ENCODE data around the gene FAM177B. TPM values are rescaled to one million over a fixed set of nuclear protein-coding genes. Genes with fewer than 3 reads are reported as not detected.

Gene FAM177B
- total RNA-seq, 2 experiments from 2014 or later = not detected

DNA sequence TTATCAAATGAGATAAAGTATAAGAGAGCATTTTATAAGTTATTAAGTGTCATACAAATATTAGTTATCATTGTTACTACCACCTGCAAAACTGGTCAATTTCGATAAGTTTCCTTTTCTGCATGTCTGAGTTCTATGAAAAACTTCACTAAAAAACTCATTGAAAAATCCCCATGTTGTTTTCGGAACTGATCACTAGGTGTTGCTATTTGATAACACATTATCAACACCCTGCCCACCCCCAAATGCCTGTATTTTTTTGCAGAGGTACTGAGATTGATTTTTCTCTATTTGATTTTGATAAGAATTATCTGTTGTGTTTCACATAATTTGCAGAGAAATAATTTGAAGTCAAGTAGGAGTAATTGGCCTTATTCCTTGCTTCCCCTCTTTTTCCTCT, 55.7 kb downstream of the FAM177B start:
- intact Hi-C loops (cut with micrococcal nuclease; ENCODE audit: unreplicated experiment) = loop anchor here (1.0 to 10.0 kb wide), 2 partner anchors 289 to 332 kb away; no protein-coding TSS in a partner anchor
- CTCF ChIA-PET (ENCODE audit: unreplicated experiment) = no interaction called here
- Histone ChIP-seq H4K20me1 (ENCODE audit: insufficient read depth, low read length) (no peaks in the 10 kb centered on the region), H3K36me3 (ENCODE audit: insufficient read depth, low read length) (no peaks in the 10 kb centered on the region), H3K9me3 (ENCODE audit: low read length) (no peaks in the 10 kb centered on the region), H3K79me2 (ENCODE audit: insufficient read depth, low read depth, low read length) (no peaks in the 10 kb centered on the region), H3K4me1 (ENCODE audit: insufficient read depth, low read length, poor library complexity, severe bottlenecking) (no peaks in the 10 kb centered on the region), H3K9me2 (ENCODE audit: insufficient read depth, low read length) (no peaks in the 10 kb centered on the region), H3K27ac (ENCODE audit: low read depth, low read length, poor library complexity, severe bottlenecking) (no peak overlapping the region), H2AFZ (ENCODE audit: low read length) (no peak overlapping the region), H3K4me3 (ENCODE audit: low read depth, low read length, poor library complexity, severe bottlenecking) (no peak overlapping the region), H3K4me2 (ENCODE audit: low read length) (no peak overlapping the region)
- BruUV-seq (replicated peaks) = no TSS peak
- DNase-seq (ENCODE audit: low spot score) = peak; percentile 20
- POLR2A ChIA-PET = no interaction called here
- TF ChIP-seq EZH2phosphoT487 (IDR thresholded peaks at IDR 0.05; ENCODE audit: borderline replicate concordance, low read depth, low read length) = no peak
- TF ChIP-seq, protein P1, sequence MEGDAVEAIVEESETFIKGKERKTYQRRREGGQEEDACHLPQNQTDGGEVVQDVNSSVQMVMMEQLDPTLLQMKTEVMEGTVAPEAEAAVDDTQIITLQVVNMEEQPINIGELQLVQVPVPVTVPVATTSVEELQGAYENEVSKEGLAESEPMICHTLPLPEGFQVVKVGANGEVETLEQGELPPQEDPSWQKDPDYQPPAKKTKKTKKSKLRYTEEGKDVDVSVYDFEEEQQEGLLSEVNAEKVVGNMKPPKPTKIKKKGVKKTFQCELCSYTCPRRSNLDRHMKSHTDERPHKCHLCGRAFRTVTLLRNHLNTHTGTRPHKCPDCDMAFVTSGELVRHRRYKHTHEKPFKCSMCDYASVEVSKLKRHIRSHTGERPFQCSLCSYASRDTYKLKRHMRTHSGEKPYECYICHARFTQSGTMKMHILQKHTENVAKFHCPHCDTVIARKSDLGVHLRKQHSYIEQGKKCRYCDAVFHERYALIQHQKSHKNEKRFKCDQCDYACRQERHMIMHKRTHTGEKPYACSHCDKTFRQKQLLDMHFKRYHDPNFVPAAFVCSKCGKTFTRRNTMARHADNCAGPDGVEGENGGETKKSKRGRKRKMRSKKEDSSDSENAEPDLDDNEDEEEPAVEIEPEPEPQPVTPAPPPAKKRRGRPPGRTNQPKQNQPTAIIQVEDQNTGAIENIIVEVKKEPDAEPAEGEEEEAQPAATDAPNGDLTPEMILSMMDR (conservative IDR thresholded peaks at IDR 0.05; ENCODE audit: low read length) = peak; percentile 79

DNA sequence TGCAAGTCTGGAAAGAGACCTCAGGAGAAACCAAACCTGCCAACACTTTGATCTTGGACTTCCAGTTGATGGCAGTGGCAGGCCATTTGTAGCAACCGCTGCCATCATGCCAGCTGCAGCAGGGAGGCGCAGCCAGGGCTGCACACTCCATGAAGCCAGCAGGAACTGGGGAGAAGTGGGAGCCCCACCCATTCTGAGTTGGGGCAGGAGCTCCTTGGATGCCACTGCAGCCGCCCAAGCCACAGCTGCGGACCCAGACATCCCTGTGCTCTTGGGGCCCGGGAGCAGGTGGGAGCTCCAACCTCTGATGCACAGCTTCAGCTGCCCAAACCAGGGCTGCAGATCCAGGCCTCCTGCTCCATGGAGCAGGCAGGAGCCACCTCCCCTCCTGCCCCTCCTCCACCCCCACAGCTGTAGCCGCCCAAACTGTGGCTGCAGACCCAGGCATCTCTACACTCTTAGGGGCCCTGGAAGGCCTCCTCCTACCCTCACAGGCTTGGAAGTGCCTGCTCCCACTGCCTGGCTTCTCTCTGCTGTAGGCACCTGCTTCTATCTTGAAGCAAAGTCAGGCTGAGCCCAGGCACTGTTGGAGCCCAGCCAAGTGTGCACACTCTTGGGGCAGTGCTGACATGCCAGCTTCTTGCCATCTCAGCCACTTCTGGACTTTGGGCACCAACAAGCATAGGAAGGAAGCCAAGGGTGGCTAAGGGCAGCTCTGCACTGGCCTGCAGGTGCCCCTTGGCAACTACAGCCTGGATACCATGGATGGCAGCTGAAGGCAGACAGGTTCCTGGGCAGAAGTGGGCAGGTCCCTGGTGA, 57.9 kb downstream of the FAM177B start:
- ChIA-PET CTCF (ENCODE audit: unreplicated experiment) (interaction anchor here (1.1 kb wide), 1 partner anchor 295 kb away, joined by 4 read pairs; no protein-coding TSS in a partner anchor), POLR2A (no interaction called here)
- no peaks in the 10 kb centered on the region for H4K20me1 ChIP-seq (ENCODE audit: insufficient read depth, low read length)
- H3K4me1 ChIP-seq (ENCODE audit: insufficient read depth, low read length, poor library complexity, severe bottlenecking) = no peaks in the 10 kb centered on the region
- no peak overlapping the region for H3K4me3 ChIP-seq (ENCODE audit: low read depth, low read length, poor library complexity, severe bottlenecking)
- no peaks in the 10 kb centered on the region for H3K9me2 ChIP-seq (ENCODE audit: insufficient read depth, low read length)
- H3K79me2 ChIP-seq (ENCODE audit: insufficient read depth, low read depth, low read length) = no peaks in the 10 kb centered on the region
- DNase-seq (ENCODE audit: low spot score) = no peak
- H3K4me2 ChIP-seq (ENCODE audit: low read length) = no peak overlapping the region
- intact Hi-C loops (cut with micrococcal nuclease; ENCODE audit: unreplicated experiment) = loop anchor here (10.0 kb wide), 1 partner anchor 330 kb away; no protein-coding TSS in a partner anchor
- no peaks in the 10 kb centered on the region for H3K9me3 ChIP-seq (ENCODE audit: low read length)
- no TSS peak for BruUV-seq (replicated peaks)
- no peak overlapping the region for H2AFZ ChIP-seq (ENCODE audit: low read length)
- no peaks in the 10 kb centered on the region for H3K36me3 ChIP-seq (ENCODE audit: insufficient read depth, low read length)
- no peak overlapping the region for H3K27ac ChIP-seq (ENCODE audit: low read depth, low read length, poor library complexity, severe bottlenecking)
- no peak for TF ChIP-seq EZH2phosphoT487 (IDR thresholded peaks at IDR 0.05; ENCODE audit: borderline replicate concordance, low read depth, low read length)
- TF ChIP-seq, protein P1 (conservative IDR thresholded peaks at IDR 0.05; ENCODE audit: low read length) = no peak

DNA sequence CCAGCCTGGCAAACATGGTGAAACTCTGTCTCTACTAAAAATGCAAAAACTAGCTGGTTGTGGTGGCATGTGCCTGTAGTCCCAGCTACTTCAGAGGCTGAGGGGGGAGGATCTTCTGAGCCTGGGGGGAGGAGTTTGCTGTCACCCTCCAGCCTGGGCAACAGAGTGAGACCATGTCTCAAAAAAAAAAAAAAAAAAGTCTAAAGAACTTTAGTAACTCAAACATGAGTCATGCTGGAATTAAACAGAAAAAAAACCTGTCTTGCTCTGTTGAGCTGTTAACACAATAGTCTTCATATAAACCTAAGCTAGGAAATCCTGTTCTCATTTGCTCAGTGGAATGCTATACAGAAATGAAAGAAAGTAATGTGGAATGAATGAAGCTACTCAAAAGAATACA, 61.1 kb downstream of the FAM177B start:
- Histone ChIP-seq H3K9me3 (ENCODE audit: low read length) (no peaks in the 10 kb centered on the region), H3K36me3 (ENCODE audit: insufficient read depth, low read length) (no peaks in the 10 kb centered on the region), H3K4me3 (ENCODE audit: low read depth, low read length, poor library complexity, severe bottlenecking) (no peak overlapping the region), H3K9me2 (ENCODE audit: insufficient read depth, low read length) (no peaks in the 10 kb centered on the region), H3K4me1 (ENCODE audit: insufficient read depth, low read length, poor library complexity, severe bottlenecking) (no peaks in the 10 kb centered on the region), H3K4me2 (ENCODE audit: low read length) (no peak overlapping the region), H4K20me1 (ENCODE audit: insufficient read depth, low read length) (no peaks in the 10 kb centered on the region), H3K27ac (ENCODE audit: low read depth, low read length, poor library complexity, severe bottlenecking) (no peak overlapping the region), H2AFZ (ENCODE audit: low read length) (no peak overlapping the region), H3K79me2 (ENCODE audit: insufficient read depth, low read depth, low read length) (no peaks in the 10 kb centered on the region)
- no peak for TF ChIP-seq EZH2phosphoT487 (IDR thresholded peaks at IDR 0.05; ENCODE audit: borderline replicate concordance, low read depth, low read length)
- TF ChIP-seq, protein P1 (conservative IDR thresholded peaks at IDR 0.05; ENCODE audit: low read length) = no peak
- ChIA-PET CTCF (ENCODE audit: unreplicated experiment) (no interaction called here), POLR2A (interaction anchor here (0.6 to 0.7 kb wide), 4 partner anchors 12 to 681 kb away, joined by 3 to 6 read pairs (median 4); no protein-coding TSS in a partner anchor)
- no peak for DNase-seq (ENCODE audit: low spot score)
- no TSS peak for BruUV-seq (replicated peaks)
- intact Hi-C loops (cut with micrococcal nuclease; ENCODE audit: unreplicated experiment) = loop anchor here (10.0 kb wide), 1 partner anchor 327 kb away; no protein-coding TSS in a partner anchor

Data from OCI-LY7 (cell line).